GM12878 (cell line): Measurements from ENCODE around the gene TSPAN7.

ENCODE experiments used
- ETV6 ChIP-seq, 2 experiments: fragments of 450-650 bp in 1 of 2; IDR thresholded peaks in 1 of 2; conservative IDR thresholded peaks in 1 of 2; 2 replicates each; pipeline ENCODE4 v1.6.1; 2014; ENCODE audit warnings: antibody characterized with exemption in 1 of 2, borderline replicate concordance in 1 of 2, low read depth in 1 of 2, mild to moderate bottlenecking in 1 of 2, moderate library complexity in 1 of 2
- SIN3A ChIP-seq: IDR thresholded peaks from 2 replicates; pipeline ENCODE4 v1.6.1; 2012; ENCODE audit warnings: low read depth, low read length, improper control_type of control experiment
- SREBF1 ChIP-seq: IDR thresholded peaks from 2 replicates; pipeline ENCODE4 v1.6.1; 2012; ENCODE audit warnings: mild to moderate bottlenecking, low read length
- TF ChIP-seq, protein P1 (sequence below), 3 experiments: IDR thresholded peaks in 2 of 3; conservative IDR thresholded peaks in 1 of 3; 2 replicates each; pipeline ENCODE4 v1.5.1; 2011; ENCODE audit warnings: low read depth in 3 of 3, low read length in 3 of 3, mild to moderate bottlenecking in 3 of 3, control low read depth in 2 of 3, moderate library complexity in 2 of 3, inconsistent platforms in 1 of 3, mixed read lengths in 1 of 3; ENCODE audit not compliant: control insufficient read depth in 2 of 3, insufficient read depth in 1 of 3; ENCODE audit errors: extremely low read depth in 1 of 3

DNA sequence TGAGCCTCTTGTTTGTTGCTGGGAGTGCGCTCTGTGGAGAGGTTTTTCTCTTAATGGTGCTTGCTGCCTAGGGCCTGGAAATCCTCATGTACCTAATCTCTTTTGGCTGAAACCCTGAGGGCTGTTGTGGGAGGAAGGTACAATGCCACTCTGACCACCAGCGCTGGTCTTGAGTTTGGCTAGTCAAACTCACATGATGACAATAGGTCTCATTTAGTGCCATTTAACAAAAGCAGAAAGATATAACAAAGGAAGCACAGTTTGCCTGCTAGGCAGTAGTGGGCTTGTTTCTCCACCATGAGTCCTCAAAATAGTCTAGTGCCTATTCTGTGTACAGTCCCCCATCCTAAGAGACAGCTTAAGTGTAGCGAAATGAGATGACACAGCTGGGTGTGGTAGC is 111.3 kb downstream of the TSPAN7 start:
- TF ChIP-seq, protein P1, sequence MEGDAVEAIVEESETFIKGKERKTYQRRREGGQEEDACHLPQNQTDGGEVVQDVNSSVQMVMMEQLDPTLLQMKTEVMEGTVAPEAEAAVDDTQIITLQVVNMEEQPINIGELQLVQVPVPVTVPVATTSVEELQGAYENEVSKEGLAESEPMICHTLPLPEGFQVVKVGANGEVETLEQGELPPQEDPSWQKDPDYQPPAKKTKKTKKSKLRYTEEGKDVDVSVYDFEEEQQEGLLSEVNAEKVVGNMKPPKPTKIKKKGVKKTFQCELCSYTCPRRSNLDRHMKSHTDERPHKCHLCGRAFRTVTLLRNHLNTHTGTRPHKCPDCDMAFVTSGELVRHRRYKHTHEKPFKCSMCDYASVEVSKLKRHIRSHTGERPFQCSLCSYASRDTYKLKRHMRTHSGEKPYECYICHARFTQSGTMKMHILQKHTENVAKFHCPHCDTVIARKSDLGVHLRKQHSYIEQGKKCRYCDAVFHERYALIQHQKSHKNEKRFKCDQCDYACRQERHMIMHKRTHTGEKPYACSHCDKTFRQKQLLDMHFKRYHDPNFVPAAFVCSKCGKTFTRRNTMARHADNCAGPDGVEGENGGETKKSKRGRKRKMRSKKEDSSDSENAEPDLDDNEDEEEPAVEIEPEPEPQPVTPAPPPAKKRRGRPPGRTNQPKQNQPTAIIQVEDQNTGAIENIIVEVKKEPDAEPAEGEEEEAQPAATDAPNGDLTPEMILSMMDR (IDR thresholded peaks at IDR 0.05 in 2 of 3, conservative IDR thresholded peaks at IDR 0.05 in 1 of 3; ENCODE audit: control insufficient read depth in 2 of 3, extremely low read depth in 1 of 3, insufficient read depth in 1 of 3, low read depth in 3 of 3, low read length in 3 of 3): no peak
- TF ChIP-seq SIN3A: no peak
- no peak for TF ChIP-seq SREBF1
- no peak for TF ChIP-seq ETV6 (conservative IDR thresholded peaks at IDR 0.05 in 1 of 2, IDR thresholded peaks at IDR 0.05 in 1 of 2; ENCODE audit: borderline replicate concordance in 1 of 2, low read depth in 1 of 2)
